Colonic mucosa (tissue), 4 donors: ENCODE results near the gene RPS10. TPM values are rescaled to one million over a fixed set of nuclear protein-coding genes. Genes with fewer than 3 reads are reported as not detected.

Experiments used
- DNase-seq: peaks from one replicate; pipeline ENCODE4 v3.0.0-alpha.2; 2020
- H3K27ac ChIP-seq: fragments of 200-600 bp; one replicate; pipeline ENCODE4 v1.8.0; 2021
- H3K27me3 ChIP-seq: fragments of 200-600 bp; one replicate; pipeline ENCODE4 v1.8.0; 2021
- H3K36me3 ChIP-seq: fragments of 200-600 bp; one replicate; pipeline ENCODE4 v1.8.0; 2021
- H3K4me1 ChIP-seq: fragments of 200-600 bp; one replicate; pipeline ENCODE4 v1.8.0; 2021; ENCODE audit warnings: mild to moderate bottlenecking
- H3K4me3 ChIP-seq: fragments of 200-600 bp; one replicate; pipeline ENCODE4 v1.8.0; 2021
- H3K9ac ChIP-seq, 2 donors: one replicate each; pipeline ENCODE4 v1.7.0; 2013; ENCODE audit warnings: control low read depth in 2 of 2, low read depth in 2 of 2, low read length in 2 of 2
- H3K9me3 ChIP-seq: fragments of 200-600 bp; one replicate; pipeline ENCODE4 v1.8.0; 2021
- CTCF ChIP-seq: fragments of 200-600 bp; IDR thresholded peaks from one replicate; pipeline ENCODE4 v1.8.0; 2022; ENCODE audit warnings: antibody characterized with exemption, mild to moderate bottlenecking
- intact Hi-C: fragments of 100-400 bp; cut with DNase I; formaldehyde crosslinking; loops from one replicate; pipeline ENCODE4 v1.14.1; 2022
- total RNA-seq, 2 donors: library from RNA; stranded (reverse); fragmentation: NEBNext Ultra II Directional in 1 of 2; extraction: Animal tissue kit (Norgen Biotek cat#: 25700) in 1 of 2; gene quantifications; one replicate each; pipeline ENCODE4 v1.2.1, GENCODE V29; 2021
- donor health status: healthy.
- donor health status: DM: no; HTN: no; CAD: no.
- donor health status: DM: no; HTN: no; CAD: no.

The RPS10 gene
- 1,000 to 10,000 TPM; 1,011 to 1,246 TPM for total RNA-seq

- Histone ChIP-seq H3K27ac (peak within 1 kb of the TSS; percentile 46), H3K36me3 (peaks cover 7% of the 10 kb centered on the region), H3K4me1 (no peaks in the 10 kb centered on the region), H3K4me3 (peak within 1 kb of the TSS; percentile 72), H3K9me3 (no peaks in the 10 kb centered on the region), H3K9ac (peak within 1 kb of the TSS; percentile 93), H3K27me3 (no peaks in the 10 kb centered on the region)
- peak; percentile 94 for DNase-seq
- no peak for TF ChIP-seq CTCF
- intact Hi-C loops = no loop called here
Observed at GRCh38 chr6:34425498-34426410, at the start of gene RPS10. Gene RPS10, minus strand, starts transcription at chr6:34426069. Its CDS starts 848 bp downstream, at chr6:34425221.

DNA sequence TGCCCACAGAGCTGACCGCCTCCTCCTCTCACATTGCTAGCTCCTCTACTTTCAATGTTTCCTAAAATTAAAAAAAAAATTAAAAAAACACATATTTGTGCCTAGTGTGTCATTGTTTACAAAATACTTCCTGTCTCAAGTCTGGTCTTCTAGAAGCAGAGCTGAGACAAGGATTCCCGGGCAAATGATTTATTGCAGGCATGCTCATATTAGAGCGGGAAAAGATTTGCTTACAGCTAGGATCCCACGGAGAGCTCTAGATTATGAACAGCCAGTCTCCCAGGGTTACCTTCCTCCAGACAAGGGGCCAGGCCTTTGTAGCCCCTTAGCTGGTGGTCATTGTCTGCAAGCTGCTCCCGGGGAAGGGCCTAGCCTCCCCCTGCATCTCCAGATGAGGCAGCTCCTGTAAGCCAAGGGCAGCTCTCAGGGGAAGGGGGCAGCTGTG lies 49.4 kb upstream of the RPS10 start:
- Histone ChIP-seq H3K4me1 (no peaks in the 10 kb centered on the region), H3K4me3 (no peak overlapping the region), H3K36me3 (no peaks in the 10 kb centered on the region), H3K27me3 (no peaks in the 10 kb centered on the region), H3K9me3 (no peaks in the 10 kb centered on the region), H3K9ac (no peak overlapping the region), H3K27ac (no peak overlapping the region)
- DNase-seq = no peak
- intact Hi-C loops = no loop called here
- TF ChIP-seq CTCF = no peak

GRCh38 chr6:34474754-34475153 lies 48.9 kb upstream of the RPS10 start:
- no peaks in the 10 kb centered on the region for H3K4me1 ChIP-seq
- intact Hi-C loops = no loop called here
- no peak overlapping the region for H3K4me3 ChIP-seq
- no peaks in the 10 kb centered on the region for H3K36me3 ChIP-seq
- no peak for TF ChIP-seq CTCF
- no peak overlapping the region for H3K9ac ChIP-seq
- no peaks in the 10 kb centered on the region for H3K9me3 ChIP-seq
- DNase-seq = no peak
- H3K27ac ChIP-seq = no peak overlapping the region
- H3K27me3 ChIP-seq = no peaks in the 10 kb centered on the region

DNA sequence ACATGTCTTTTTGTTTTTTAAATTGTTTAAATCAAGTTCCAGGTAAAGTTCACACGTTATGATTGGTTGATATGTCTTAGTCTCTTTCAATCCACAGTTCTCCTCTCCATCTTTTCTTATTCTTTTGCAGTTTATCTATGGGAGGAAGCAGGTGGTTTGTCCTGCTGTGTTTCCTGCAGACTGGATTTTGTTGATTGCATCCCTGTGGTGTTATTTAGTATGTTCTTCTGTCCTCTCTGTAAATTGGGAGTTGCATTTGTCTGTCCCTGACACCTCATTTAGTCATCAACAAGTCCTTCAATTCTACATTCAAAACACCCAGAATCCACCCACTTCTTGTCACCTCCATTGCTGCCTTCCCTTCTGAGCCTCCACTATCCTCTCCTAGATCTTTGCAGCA lies 48.1 kb upstream of the RPS10 start:
- H3K9ac ChIP-seq = no peak overlapping the region

DNA sequence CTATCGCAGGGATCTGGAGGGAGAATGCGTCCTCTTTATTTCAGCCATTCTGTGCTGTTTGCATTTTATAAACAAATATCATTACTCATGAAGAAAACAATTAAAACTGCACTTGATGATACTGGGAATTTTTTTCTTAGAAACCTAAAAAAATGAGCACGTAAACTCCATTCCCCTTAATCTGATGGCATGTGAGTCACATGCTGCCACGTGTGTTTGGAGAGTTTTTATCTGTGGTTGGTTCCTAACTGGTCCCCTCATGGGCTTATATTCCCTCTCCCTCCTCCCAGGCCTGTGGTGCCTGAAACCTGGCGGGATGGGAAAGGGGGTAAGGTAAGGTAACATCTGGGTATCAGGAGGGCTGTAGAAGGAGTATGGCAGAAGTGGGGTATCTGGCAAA lies 46.6 kb upstream of the RPS10 start:
- no peak for TF ChIP-seq CTCF
- no peak for DNase-seq
- no peaks in the 10 kb centered on the region for H3K9me3 ChIP-seq
- H3K4me1 ChIP-seq = no peaks in the 10 kb centered on the region
- intact Hi-C loops = no loop called here
- no peak overlapping the region for H3K27ac ChIP-seq
- H3K27me3 ChIP-seq = no peaks in the 10 kb centered on the region
- H3K4me3 ChIP-seq = no peak overlapping the region
- H3K36me3 ChIP-seq = no peaks in the 10 kb centered on the region
- no peak overlapping the region for H3K9ac ChIP-seq

More for the DNA sequence above, 48.1 kb upstream of the RPS10 start:
- Histone ChIP-seq H3K27me3 (no peaks in the 10 kb centered on the region), H3K4me3 (no peak overlapping the region), H3K9me3 (no peaks in the 10 kb centered on the region), H3K36me3 (no peaks in the 10 kb centered on the region), H3K27ac (no peak overlapping the region), H3K4me1 (no peaks in the 10 kb centered on the region)
- no peak for TF ChIP-seq CTCF
- DNase-seq = no peak
- intact Hi-C loops = no loop called here
